Measurements from ENCODE around the gene ARHGAP35. TPM values are rescaled to one million over a fixed set of nuclear protein-coding genes. Genes with fewer than 3 reads are reported as not detected.
"Not testable (repeated sequence)": the region's sequence is repeated elsewhere in the genome, so short reads cannot be mapped to it uniquely, and the experiment has no call there.

ARHGAP35 gene
- polyA plus RNA-seq, 3 donors: 46.7 to 49.0 (median 48.4) TPM

GRCh38 chr19:46841458-46842083 is 19.2 kb upstream of the ARHGAP35 start:
- no peak for DNase-seq (ENCODE audit: low read depth in 3 of 3, low spot score in 2 of 3)

GRCh38 chr19:46842791-46843190 is 18.0 kb upstream of the ARHGAP35 start:
- DNase-seq (ENCODE audit: low read depth in 3 of 3, low spot score in 2 of 3): no peak

- no peak for DNase-seq (ENCODE audit: low read depth in 3 of 3, low spot score in 2 of 3)
Observed at GRCh38 chr19:46844067-46844489, 16.7 kb upstream of the ARHGAP35 start.

- no peak for DNase-seq (ENCODE audit: low read depth in 3 of 3, low spot score in 2 of 3)
Observed at GRCh38 chr19:46845959-46846459, 14.8 kb upstream of the ARHGAP35 start.

GRCh38 chr19:46847528-46847927 is 13.3 kb upstream of the ARHGAP35 start:
- no peak for DNase-seq (ENCODE audit: low read depth in 3 of 3, low spot score in 2 of 3)

- no peak for DNase-seq (ENCODE audit: low read depth in 3 of 3, low spot score in 2 of 3)
Observed at GRCh38 chr19:46848389-46848788, 12.4 kb upstream of the ARHGAP35 start.

GRCh38 chr19:46849610-46850009 is 11.2 kb upstream of the ARHGAP35 start:
- DNase-seq (ENCODE audit: low read depth in 3 of 3, low spot score in 2 of 3): no peak

GRCh38 chr19:46850228-46851203 is 10.3 kb upstream of the ARHGAP35 start, which contains the start of gene AP2S1:
TSS of gene AP2S1 (minus strand) at chr19:46850846. CDS start at chr19:46850766, 80 bp downstream.
- peak; percentile 97 to 99 (median 99) for DNase-seq (ENCODE audit: low read depth in 3 of 3, low spot score in 2 of 3)

DNA sequence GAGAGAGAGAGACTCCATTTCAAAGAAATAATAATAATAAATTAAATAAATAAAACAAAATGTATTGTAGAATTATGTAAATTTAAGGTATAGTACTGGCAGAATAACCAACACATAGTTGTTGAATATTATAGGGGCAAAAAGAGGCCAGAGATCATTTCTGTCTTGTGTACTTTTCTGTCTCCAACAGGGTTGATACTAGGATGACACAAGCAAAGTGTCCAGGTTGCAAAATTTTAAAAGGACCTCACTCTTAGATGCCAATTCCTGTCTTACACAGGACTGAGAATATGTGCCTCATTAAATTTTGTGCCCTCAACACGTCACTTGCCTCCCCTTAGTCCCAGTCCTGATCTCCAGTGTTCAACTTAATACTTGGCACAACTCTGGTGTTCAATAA is 8.0 kb upstream of the ARHGAP35 start:
- DNase-seq (ENCODE audit: low read depth in 3 of 3, low spot score in 2 of 3): no peak

DNA sequence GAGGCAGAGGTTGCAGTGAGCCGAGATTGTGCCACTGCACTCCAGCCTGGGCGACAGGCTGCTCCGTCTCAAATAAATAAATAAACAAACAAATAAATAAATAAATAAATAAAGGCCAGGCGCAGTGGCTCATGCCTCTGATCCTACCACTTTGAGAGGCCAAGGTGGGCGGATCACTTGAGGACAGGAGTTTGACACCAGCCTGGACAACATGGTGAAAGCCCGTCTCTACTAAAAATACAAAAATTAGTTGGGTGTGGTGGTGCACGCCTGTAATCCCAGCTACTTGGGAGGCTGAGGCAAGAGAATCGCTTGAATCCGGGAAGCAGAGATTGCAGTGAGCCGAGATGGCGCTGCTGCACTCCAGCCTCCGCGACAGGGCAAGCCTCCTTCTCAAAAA is 6.1 kb upstream of the ARHGAP35 start:
- not testable (repeated sequence) for DNase-seq (ENCODE audit: low read depth in 3 of 3, low spot score in 2 of 3)

- peak in 2 of 3 donors; percentile 82 to 88 for DNase-seq (ENCODE audit: low read depth in 3 of 3, low spot score in 2 of 3)
Observed at GRCh38 chr19:46856062-46857022, 4.5 kb upstream of the ARHGAP35 start.

DNA sequence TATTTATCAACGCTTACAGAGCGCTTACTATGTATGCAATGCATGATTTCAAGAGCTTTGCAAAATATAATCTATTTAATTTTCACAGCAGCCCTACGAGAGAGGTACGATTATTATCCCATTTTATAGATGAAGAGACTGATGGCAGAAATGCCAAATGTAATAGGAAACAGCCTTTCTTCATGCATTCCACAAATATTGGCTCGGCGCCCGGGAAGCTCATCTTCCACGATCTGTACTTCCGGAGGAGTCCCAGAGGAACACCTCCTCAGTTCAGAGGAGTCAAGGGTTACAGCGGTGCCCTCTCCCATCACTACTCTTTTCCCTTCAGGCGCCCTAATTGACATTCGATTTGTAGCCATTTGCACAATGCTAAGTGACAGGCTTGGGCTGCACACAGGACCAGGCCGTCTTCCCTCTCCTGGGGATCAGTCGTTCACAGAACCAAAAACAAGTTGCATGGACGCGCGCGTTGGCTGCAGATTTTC is 1.1 kb upstream of the ARHGAP35 start:
- DNase-seq (ENCODE audit: low read depth in 3 of 3, low spot score in 2 of 3): no peak

- DNase-seq (ENCODE audit: low read depth in 3 of 3, low spot score in 2 of 3): peak; percentile 91 to 96 (median 92)
Observed at GRCh38 chr19:46860125-46860845, 512 bp upstream of the ARHGAP35 start.

- DNase-seq (ENCODE audit: low read depth in 3 of 3, low spot score in 2 of 3): no peak
Observed at GRCh38 chr19:46861691-46862502, 1.1 kb downstream of the ARHGAP35 start.

DNA sequence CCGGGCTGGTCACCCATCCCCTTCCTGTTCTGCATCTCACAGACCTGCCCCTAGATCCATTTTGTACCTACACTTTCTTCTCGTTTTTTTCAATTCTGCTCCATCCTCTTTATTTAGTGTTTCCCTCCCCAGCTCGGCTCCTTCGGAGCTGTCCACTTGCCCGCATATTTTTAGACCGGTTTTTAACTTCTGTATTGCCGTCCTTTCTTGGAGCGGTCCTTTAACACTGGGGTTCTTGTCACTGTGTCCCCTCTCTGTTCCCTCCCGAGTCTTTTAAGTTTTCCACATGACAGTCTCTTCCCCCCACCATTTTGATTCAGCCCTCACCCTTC is 1.7 kb downstream of the ARHGAP35 start:
- no peak for DNase-seq (ENCODE audit: low read depth in 3 of 3, low spot score in 2 of 3)

DNA sequence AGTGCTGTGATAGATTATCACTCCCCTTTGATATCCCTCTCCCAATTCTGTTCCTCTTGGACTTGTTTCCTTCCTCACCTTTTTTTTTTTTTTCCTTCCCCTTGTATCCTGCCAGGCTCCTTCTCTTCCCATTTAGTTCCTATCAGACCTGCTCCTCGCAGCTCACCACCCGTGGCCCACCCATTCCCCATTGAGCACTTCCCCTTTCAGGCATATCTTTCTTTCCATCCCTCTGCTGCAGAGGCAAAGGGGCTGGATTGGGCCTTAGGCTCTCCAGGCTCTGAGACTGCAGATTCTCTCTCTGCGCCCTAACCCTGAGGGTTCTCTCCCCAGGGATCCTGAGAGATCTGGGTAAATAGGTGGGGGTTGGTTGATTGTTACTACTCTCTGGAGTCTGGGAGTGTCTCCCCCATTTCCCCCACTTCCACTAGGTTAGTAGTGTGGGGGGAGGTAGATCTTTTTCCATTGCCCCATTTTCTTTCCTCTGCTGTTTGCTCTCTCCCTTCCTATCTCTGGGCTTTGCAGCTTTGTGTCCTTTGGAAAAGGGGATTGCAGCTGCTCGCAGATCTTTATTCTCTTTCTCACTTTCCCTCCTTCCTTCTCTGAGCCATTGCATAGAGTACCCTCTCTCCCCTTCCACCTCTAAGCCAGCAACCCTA is 2.3 kb downstream of the ARHGAP35 start:
- no peak for DNase-seq (ENCODE audit: low read depth in 3 of 3, low spot score in 2 of 3)

GRCh38 chr19:46863818-46864629 is 3.2 kb downstream of the ARHGAP35 start:
- no peak for DNase-seq (ENCODE audit: low read depth in 3 of 3, low spot score in 2 of 3)
